ENCODE data around the gene SUCO.

The SUCO gene

GRCh38 chr1:172647987-172648386 lies 115.0 kb downstream of the SUCO start:
- DNase-seq (ENCODE audit: low read depth in 2 of 2), result no peak

- DNase-seq (ENCODE audit: low read depth in 2 of 2), result no peak
Measured at GRCh38 chr1:172650474-172651193, 117.7 kb downstream of the SUCO start.

DNA sequence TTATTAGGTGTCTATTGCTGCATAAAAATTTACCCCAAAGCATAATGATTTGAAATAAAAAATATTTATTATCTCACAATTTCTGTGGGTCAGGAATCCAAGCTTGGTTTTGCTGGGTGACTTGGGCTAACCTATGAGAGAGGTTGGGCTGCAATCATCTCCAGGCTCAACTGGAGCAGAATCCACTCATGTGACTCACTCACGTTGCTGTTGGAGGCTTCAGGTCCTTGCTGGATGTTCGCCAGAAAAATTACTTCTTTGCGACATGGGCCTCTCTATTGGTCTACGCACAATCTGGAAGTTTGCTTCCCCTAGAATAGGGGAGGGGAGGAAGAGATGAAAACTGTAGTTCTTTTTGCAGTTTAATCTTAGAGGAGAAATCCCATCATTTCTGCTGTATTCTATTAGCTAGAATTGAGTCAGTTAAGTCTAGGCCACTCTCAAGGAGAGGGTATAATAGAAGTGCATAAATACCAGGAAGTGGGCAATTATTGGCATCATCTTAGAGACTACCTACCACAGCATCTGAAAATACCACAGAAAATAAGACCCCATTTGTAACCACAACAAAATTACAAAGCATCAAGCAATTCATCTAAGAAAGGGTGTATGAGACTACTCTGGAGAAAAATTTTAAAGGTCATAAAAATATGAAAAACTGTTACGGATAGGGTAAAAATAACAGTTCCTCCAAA lies 120.2 kb downstream of the SUCO start:
- DNase-seq (ENCODE audit: low read depth in 2 of 2), result no peak

DNA sequence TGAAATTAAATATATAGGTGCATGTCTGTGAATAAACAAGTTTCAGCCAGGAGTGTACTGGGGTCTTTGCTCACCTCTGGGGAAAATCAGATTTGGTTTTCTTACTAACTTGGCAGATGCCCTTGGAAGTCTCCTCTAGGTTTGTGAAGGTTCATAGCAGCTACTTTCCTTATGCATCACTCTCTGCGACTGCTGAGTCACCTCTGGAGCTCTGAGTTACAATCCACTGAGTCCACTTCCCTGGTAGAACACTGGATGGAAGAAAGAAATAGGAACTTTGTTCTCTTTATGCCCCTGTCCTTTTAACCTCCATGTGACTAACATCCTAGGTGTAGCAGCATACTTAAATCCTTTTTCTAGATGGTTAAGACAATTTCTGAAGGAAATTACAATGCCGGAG lies 121.6 kb downstream of the SUCO start:
- no peak for DNase-seq (ENCODE audit: low read depth in 2 of 2)

GRCh38 chr1:172656576-172656975 lies 123.6 kb downstream of the SUCO start:
- no peak for DNase-seq (ENCODE audit: low read depth in 2 of 2)

GRCh38 chr1:172657586-172657985 lies 124.6 kb downstream of the SUCO start:
- DNase-seq (ENCODE audit: low read depth in 2 of 2), result no peak

DNA sequence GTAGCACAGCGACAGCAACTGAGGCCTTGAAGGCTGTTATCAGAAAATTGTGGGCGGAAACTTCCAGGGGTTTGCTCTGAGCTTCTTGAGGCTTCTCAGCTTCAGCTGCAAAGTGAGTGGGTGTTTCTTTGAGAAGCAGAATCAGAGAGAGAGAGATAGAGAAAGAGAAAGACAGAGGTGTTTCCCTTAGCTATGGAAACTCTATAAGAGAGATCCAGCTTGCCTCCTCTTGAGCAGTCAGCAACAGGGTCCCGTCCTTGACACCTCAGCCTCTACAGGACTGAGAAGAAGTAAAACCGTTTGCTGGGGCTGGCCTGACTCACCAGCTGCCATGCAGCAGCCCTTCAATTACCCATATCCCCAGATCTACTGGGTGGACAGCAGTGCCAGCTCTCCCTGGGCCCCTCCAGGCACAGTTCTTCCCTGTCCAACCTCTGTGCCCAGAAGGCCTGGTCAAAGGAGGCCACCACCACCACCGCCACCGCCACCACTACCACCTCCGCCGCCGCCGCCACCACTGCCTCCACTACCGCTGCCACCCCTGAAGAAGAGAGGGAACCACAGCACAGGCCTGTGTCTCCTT lies 126.0 kb downstream of the SUCO start, which contains the start of gene FASLG:
FASLG (plus strand) TSS at position 233 of the 583 bp plus-strand sequence; CDS start at position 332, 99 bp downstream.
- peak; percentile 52 to 58 for DNase-seq (ENCODE audit: low read depth in 2 of 2)

- no peak for DNase-seq (ENCODE audit: low read depth in 2 of 2)
Measured at GRCh38 chr1:172661107-172661506, 128.2 kb downstream of the SUCO start.
